ENCODE measurements around the gene IFT27.

- TF ChIP-seq EZH2 (IDR thresholded peaks at IDR 0.05) = no peak
- TF ChIP-seq, protein P1, sequence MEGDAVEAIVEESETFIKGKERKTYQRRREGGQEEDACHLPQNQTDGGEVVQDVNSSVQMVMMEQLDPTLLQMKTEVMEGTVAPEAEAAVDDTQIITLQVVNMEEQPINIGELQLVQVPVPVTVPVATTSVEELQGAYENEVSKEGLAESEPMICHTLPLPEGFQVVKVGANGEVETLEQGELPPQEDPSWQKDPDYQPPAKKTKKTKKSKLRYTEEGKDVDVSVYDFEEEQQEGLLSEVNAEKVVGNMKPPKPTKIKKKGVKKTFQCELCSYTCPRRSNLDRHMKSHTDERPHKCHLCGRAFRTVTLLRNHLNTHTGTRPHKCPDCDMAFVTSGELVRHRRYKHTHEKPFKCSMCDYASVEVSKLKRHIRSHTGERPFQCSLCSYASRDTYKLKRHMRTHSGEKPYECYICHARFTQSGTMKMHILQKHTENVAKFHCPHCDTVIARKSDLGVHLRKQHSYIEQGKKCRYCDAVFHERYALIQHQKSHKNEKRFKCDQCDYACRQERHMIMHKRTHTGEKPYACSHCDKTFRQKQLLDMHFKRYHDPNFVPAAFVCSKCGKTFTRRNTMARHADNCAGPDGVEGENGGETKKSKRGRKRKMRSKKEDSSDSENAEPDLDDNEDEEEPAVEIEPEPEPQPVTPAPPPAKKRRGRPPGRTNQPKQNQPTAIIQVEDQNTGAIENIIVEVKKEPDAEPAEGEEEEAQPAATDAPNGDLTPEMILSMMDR (IDR thresholded peaks at IDR 0.05) = no peak
- TF ChIP-seq EZH2phosphoT487 (IDR thresholded peaks at IDR 0.05) = no peak
These were observed 344 bp downstream of the IFT27 start for GRCh38 chr22:36775586-36775963.

Measured in neural progenitor cell (in vitro differentiated cells).